H1 (cell line): ENCODE results near the gene FKBP5.

Source experiments
- ATF3 ChIP-seq: IDR thresholded peaks from 2 replicates; pipeline ENCODE4 v1.6.1; 2011; ENCODE audit warnings: low read depth, mild to moderate bottlenecking, low read length; ENCODE audit not compliant: insufficient read depth
- CEBPB ChIP-seq: IDR thresholded peaks from 2 replicates; pipeline ENCODE4 v1.6.1; 2012; ENCODE audit warnings: low read depth, low read length
- CREB1 ChIP-seq: IDR thresholded peaks from 2 replicates; pipeline ENCODE4 v1.6.1; 2012; ENCODE audit warnings: inconsistent platforms
- CTCF ChIP-seq, 3 experiments: IDR thresholded peaks; 1 replicate in 2 of 3; 2 replicates in 1 of 3; pipeline versions ENCODE4 v1.5.1 to v1.6.1; 2011; ENCODE audit warnings: low read length in 3 of 3, mild to moderate bottlenecking in 3 of 3, inconsistent platforms in 2 of 3, low read depth in 1 of 3, moderate library complexity in 1 of 3; ENCODE audit not compliant: insufficient read depth in 1 of 3; ENCODE audit errors: control extremely low read depth in 1 of 3
- EGR1 ChIP-seq: IDR thresholded peaks from 2 replicates; pipeline ENCODE4 v1.6.1; 2011; ENCODE audit warnings: low read depth, low read length, borderline replicate concordance
- FOSL1 ChIP-seq: IDR thresholded peaks from 2 replicates; pipeline ENCODE4 v1.6.1; 2011; ENCODE audit warnings: mild to moderate bottlenecking, low read depth, low read length, moderate library complexity; ENCODE audit not compliant: insufficient read depth
- GTF2F1 ChIP-seq: IDR thresholded peaks from 2 replicates; pipeline ENCODE4 v1.6.1; 2012; ENCODE audit warnings: low read depth, low read length, improper control_type of control experiment, borderline replicate concordance
- POLR2AphosphoS5 ChIP-seq: IDR thresholded peaks from 2 replicates; pipeline ENCODE4 v1.6.1; 2011; ENCODE audit warnings: low read depth, low read length

- TF ChIP-seq CREB1, result no peak
- no peak for TF ChIP-seq FOSL1
- TF ChIP-seq CEBPB, result no peak
- no peak for TF ChIP-seq POLR2AphosphoS5
- no peak for TF ChIP-seq GTF2F1
- no peak for TF ChIP-seq ATF3
- TF ChIP-seq EGR1, result no peak
- TF ChIP-seq CTCF (IDR thresholded peaks at IDR 0.05; ENCODE audit: control extremely low read depth in 1 of 3, insufficient read depth in 1 of 3, low read depth in 1 of 3, low read length in 3 of 3), result no peak
These were observed 19.9 kb upstream of the FKBP5 start for GRCh38 chr6:35708585-35708984.
